HepG2 (cell line): Measurements from ENCODE around the gene RPL22L1. TPM values are rescaled to one million over a fixed set of nuclear protein-coding genes. Genes with fewer than 3 reads are reported as not detected.

Experiments used
- ATF1 ChIP-seq: IDR thresholded peaks from 2 replicates; pipeline ENCODE4 v1.6.1; 2016; ENCODE audit warnings: mild to moderate bottlenecking, control low read depth
- BHLHE40 ChIP-seq: IDR thresholded peaks from 2 replicates; pipeline ENCODE4 v1.6.1; 2011; ENCODE audit warnings: low read length, improper control_type of control experiment
- FLYWCH1 ChIP-seq: sonication (generic); formaldehyde crosslinking; IDR thresholded peaks from 2 replicates; pipeline ENCODE4 v1.8.1; 2023; ENCODE audit warnings: mild to moderate bottlenecking, missing genetic modification reagents
- FOXO1 ChIP-seq: sonication (generic); formaldehyde crosslinking; IDR thresholded peaks from 2 replicates; pipeline ENCODE4 v1.4.0; 2020; ENCODE audit warnings: missing genetic modification reagents
- PAF1 ChIP-seq: IDR thresholded peaks from 2 replicates; pipeline ENCODE4 v1.6.1; 2016; ENCODE audit warnings: missing genetic modification reagents, missing compliant biosample characterization
- RBFOX2 ChIP-seq: fragments of 200-400 bp; formaldehyde crosslinking; IDR thresholded peaks from 2 replicates; pipeline ENCODE4 v1.6.1; 2017; ENCODE audit warnings: low read depth, mild to moderate bottlenecking, low read length
- RXRA ChIP-seq: sonication (generic); formaldehyde crosslinking; IDR thresholded peaks from 2 replicates; pipeline ENCODE4 v1.5.1; 2020; ENCODE audit warnings: missing genetic modification reagents
- SP5 ChIP-seq: IDR thresholded peaks from 2 replicates; pipeline ENCODE4 v1.6.1; 2016; ENCODE audit warnings: low read depth, borderline replicate concordance
- ZNF160 ChIP-seq: sonication (generic); formaldehyde crosslinking; IDR thresholded peaks from 2 replicates; pipeline ENCODE4 v1.8.0; 2022; ENCODE audit warnings: mild to moderate bottlenecking, inconsistent platforms, missing genetic modification reagents
- ZNF547 ChIP-seq: sonication (generic); formaldehyde crosslinking; IDR thresholded peaks from 2 replicates; pipeline ENCODE4 v1.5.1; 2020; ENCODE audit warnings: mild to moderate bottlenecking, missing genetic modification reagents
- ZNF75D ChIP-seq: sonication (generic); formaldehyde crosslinking; IDR thresholded peaks from 2 replicates; pipeline ENCODE4 v1.8.1; 2023; ENCODE audit warnings: missing genetic modification reagents, mild to moderate bottlenecking, borderline replicate concordance
- ZNF83 ChIP-seq: sonication (generic); formaldehyde crosslinking; IDR thresholded peaks from 2 replicates; pipeline ENCODE4 v1.4.0; 2020; ENCODE audit warnings: missing genetic modification reagents, mild to moderate bottlenecking, borderline replicate concordance
- polyA plus RNA-seq, 8 experiments: library from polyadenylated mRNA; depleted of rRNA in 3 of 8; stranded (reverse) in 7 of 8; unstranded in 1 of 8; fragments of >200 nt; fragmentation: Illumina TruSeq in 4 of 8; extraction: Trizol in 4 of 8; gene quantifications; 2 replicates each; pipeline versions ENCODE4 v1.2.1 to v1.2.3, GENCODE V29; 2011 to 2016; ENCODE audit warnings: low read depth in 4 of 8, missing spikeins in 1 of 8, mixed read lengths in 1 of 8; ENCODE audit not compliant: insufficient read depth in 1 of 8
- total RNA-seq, 5 experiments: library from RNA; depleted of rRNA; stranded (reverse); fragments of >200 nt; fragmentation: Illumina TruSeq; extraction: Trizol; gene quantifications; 2 replicates each; pipeline ENCODE4 v1.2.3, GENCODE V29; 2016; ENCODE audit warnings: low read depth in 1 of 5
- TF ChIP-seq, protein P1 (sequence below): IDR thresholded peaks from 2 replicates; pipeline ENCODE4 v1.6.1; 2012; ENCODE audit warnings: low read depth, low read length, improper control_type of control experiment
- TF ChIP-seq, protein P2 (sequence below): IDR thresholded peaks from 2 replicates; pipeline ENCODE4 v1.6.1; 2018; ENCODE audit warnings: missing genetic modification reagents, mild to moderate bottlenecking, missing compliant biosample characterization
- TF ChIP-seq, protein P3 (sequence below): sonication (generic); formaldehyde crosslinking; IDR thresholded peaks from 2 replicates; pipeline ENCODE4 v1.4.0; 2020; ENCODE audit warnings: missing genetic modification reagents
- TF ChIP-seq, protein P4 (sequence below): sonication (generic); formaldehyde crosslinking; IDR thresholded peaks from 2 replicates; pipeline ENCODE4 v1.4.0; 2020; ENCODE audit warnings: mild to moderate bottlenecking, missing genetic modification reagents
- TF ChIP-seq, protein P5 (sequence below): sonication (generic); formaldehyde crosslinking; IDR thresholded peaks from 2 replicates; pipeline ENCODE4 v1.5.0; 2020; ENCODE audit warnings: missing genetic modification reagents
- TF ChIP-seq, protein P6 (sequence below): IDR thresholded peaks from 2 replicates; pipeline ENCODE4 v1.4.0; 2020; ENCODE audit warnings: mild to moderate bottlenecking, missing genetic modification reagents

The RPL22L1 gene
- total and polyA plus RNA-seq, 2 of the 13 experiments (the other 11 are each of a cell fraction or from before 2014, with no cell fraction given): 42.7 to 152 TPM

DNA sequence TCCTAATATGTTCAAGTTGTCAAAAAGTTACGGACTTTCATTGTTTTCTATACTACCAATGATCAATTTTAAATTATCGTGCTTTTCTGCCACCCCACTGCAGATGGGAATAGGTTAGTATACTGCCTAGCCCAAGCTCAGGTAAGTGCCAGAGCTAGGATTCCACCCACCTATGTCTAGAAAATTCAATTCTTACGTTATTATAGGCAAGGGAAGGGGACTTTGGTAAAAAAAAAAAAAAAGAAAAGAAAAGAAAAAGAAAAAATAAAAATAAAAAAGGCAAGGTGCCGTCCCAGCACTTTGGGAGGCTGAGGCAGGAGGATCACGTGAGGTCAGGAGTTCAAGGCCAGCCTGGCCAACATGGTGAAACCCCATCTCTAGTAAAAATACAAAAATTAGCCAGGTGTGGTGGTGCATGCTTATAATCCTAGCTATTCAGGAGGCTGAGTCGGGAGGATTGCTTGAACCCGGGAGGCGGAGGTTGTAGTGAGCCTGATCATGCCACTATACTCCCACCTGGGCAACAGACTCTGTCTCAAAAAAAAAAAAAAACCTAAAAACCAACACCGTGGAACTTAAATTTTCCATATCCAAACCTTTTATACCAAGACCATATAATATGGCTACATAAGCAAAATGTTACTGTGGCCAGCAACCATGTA lies 1.3 kb downstream of the RPL22L1 start (continued):
- TF ChIP-seq, protein P1, sequence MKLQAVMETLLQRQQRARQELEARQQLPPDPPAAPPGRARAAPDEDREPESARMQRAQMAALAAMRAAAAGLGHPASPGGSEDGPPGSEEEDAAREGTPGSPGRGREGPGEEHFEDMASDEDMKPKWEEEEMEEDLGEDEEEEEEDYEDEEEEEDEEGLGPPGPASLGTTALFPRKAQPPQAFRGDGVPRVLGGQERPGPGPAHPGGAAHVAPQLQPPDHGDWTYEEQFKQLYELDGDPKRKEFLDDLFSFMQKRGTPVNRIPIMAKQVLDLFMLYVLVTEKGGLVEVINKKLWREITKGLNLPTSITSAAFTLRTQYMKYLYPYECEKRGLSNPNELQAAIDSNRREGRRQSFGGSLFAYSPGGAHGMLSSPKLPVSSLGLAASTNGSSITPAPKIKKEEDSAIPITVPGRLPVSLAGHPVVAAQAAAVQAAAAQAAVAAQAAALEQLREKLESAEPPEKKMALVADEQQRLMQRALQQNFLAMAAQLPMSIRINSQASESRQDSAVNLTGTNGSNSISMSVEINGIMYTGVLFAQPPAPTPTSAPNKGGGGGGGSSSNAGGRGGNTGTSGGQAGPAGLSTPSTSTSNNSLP: no peak
- TF ChIP-seq RBFOX2 (peak; percentile 69; the same call in 1 of the 2 replicates), SP5 (CRISPR knock-in tag) (no peak), RXRA (peak; percentile 36; the same call in 1 of the 2 replicates), ZNF83 (CRISPR knock-in tag) (no peak), ATF1 (no peak), PAF1 (CRISPR knock-in tag) (0 out of 2 replicates have a peak, but pooled peaks have one; percentile 33), BHLHE40 (peak; percentile 82), ZNF75D (no peak), FLYWCH1 (CRISPR knock-in tag) (no peak), ZNF547 (no peak), FOXO1 (CRISPR knock-in tag) (no peak), ZNF160 (CRISPR knock-in tag) (no peak)
- TF ChIP-seq, protein P2, sequence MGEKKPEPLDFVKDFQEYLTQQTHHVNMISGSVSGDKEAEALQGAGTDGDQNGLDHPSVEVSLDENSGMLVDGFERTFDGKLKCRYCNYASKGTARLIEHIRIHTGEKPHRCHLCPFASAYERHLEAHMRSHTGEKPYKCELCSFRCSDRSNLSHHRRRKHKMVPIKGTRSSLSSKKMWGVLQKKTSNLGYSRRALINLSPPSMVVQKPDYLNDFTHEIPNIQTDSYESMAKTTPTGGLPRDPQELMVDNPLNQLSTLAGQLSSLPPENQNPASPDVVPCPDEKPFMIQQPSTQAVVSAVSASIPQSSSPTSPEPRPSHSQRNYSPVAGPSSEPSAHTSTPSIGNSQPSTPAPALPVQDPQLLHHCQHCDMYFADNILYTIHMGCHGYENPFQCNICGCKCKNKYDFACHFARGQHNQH (CRISPR knock-in tag): no peak
- TF ChIP-seq, protein P3, sequence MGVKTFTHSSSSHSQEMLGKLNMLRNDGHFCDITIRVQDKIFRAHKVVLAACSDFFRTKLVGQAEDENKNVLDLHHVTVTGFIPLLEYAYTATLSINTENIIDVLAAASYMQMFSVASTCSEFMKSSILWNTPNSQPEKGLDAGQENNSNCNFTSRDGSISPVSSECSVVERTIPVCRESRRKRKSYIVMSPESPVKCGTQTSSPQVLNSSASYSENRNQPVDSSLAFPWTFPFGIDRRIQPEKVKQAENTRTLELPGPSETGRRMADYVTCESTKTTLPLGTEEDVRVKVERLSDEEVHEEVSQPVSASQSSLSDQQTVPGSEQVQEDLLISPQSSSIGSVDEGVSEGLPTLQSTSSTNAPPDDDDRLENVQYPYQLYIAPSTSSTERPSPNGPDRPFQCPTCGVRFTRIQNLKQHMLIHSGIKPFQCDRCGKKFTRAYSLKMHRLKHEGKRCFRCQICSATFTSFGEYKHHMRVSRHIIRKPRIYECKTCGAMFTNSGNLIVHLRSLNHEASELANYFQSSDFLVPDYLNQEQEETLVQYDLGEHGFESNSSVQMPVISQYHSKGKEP: no peak
- TF ChIP-seq, protein P4, sequence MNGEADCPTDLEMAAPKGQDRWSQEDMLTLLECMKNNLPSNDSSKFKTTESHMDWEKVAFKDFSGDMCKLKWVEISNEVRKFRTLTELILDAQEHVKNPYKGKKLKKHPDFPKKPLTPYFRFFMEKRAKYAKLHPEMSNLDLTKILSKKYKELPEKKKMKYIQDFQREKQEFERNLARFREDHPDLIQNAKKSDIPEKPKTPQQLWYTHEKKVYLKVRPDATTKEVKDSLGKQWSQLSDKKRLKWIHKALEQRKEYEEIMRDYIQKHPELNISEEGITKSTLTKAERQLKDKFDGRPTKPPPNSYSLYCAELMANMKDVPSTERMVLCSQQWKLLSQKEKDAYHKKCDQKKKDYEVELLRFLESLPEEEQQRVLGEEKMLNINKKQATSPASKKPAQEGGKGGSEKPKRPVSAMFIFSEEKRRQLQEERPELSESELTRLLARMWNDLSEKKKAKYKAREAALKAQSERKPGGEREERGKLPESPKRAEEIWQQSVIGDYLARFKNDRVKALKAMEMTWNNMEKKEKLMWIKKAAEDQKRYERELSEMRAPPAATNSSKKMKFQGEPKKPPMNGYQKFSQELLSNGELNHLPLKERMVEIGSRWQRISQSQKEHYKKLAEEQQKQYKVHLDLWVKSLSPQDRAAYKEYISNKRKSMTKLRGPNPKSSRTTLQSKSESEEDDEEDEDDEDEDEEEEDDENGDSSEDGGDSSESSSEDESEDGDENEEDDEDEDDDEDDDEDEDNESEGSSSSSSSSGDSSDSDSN (CRISPR knock-in tag): no peak
- TF ChIP-seq, protein P5, sequence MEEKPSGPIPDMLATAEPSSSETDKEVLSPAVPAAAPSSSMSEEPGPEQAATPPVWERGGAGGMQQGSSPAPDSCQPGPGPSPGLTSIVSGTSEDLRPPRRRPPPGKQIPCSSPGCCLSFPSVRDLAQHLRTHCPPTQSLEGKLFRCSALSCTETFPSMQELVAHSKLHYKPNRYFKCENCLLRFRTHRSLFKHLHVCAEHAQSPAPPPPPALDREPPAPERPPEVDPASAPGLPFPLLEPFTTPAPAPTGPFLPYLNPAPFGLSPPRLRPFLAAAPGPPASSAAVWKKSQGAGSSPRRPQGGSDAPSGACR: no peak
- TF ChIP-seq, protein P6, sequence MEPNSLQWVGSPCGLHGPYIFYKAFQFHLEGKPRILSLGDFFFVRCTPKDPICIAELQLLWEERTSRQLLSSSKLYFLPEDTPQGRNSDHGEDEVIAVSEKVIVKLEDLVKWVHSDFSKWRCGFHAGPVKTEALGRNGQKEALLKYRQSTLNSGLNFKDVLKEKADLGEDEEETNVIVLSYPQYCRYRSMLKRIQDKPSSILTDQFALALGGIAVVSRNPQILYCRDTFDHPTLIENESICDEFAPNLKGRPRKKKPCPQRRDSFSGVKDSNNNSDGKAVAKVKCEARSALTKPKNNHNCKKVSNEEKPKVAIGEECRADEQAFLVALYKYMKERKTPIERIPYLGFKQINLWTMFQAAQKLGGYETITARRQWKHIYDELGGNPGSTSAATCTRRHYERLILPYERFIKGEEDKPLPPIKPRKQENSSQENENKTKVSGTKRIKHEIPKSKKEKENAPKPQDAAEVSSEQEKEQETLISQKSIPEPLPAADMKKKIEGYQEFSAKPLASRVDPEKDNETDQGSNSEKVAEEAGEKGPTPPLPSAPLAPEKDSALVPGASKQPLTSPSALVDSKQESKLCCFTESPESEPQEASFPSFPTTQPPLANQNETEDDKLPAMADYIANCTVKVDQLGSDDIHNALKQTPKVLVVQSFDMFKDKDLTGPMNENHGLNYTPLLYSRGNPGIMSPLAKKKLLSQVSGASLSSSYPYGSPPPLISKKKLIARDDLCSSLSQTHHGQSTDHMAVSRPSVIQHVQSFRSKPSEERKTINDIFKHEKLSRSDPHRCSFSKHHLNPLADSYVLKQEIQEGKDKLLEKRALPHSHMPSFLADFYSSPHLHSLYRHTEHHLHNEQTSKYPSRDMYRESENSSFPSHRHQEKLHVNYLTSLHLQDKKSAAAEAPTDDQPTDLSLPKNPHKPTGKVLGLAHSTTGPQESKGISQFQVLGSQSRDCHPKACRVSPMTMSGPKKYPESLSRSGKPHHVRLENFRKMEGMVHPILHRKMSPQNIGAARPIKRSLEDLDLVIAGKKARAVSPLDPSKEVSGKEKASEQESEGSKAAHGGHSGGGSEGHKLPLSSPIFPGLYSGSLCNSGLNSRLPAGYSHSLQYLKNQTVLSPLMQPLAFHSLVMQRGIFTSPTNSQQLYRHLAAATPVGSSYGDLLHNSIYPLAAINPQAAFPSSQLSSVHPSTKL (CRISPR knock-in tag): 0 out of 2 replicates have a peak, but pooled peaks have one; percentile 13
